ENCODE results near the gene DENND6A. TPM values are rescaled to one million over a fixed set of nuclear protein-coding genes. Genes with fewer than 3 reads are reported as not detected.
"Not testable (repeated sequence)": the region's sequence is repeated elsewhere in the genome, so short reads cannot be mapped to it uniquely, and the experiment has no call there.

The DENND6A gene
- polyA plus RNA-seq, 1 donor: 16.7 TPM

DNA sequence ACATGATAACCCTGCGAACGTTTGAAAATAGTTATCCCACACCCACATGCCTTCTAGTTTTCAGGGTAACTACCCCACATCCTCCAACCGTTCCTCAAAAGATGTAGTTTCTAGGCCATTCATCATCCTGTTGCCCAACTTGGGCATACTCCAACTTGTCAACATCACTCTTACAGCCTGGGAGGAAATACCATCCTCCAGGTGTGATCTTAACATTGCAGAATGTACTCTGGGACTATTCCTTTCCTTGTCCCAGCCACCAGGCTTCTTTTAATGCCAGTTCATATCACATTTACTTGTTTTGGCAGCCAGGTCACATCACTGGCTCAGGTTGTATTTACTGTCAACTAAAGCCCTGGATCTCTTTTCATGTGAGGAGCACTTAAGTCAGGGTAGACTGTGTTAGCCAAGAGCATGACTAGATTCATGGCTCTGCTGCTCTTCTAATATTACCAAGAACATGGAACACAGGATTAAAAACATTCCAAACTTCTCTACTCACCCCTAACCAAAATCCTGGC is 4.0 kb upstream of the DENND6A start:
- DNase-seq (ENCODE audit: low read depth): no peak

DNA sequence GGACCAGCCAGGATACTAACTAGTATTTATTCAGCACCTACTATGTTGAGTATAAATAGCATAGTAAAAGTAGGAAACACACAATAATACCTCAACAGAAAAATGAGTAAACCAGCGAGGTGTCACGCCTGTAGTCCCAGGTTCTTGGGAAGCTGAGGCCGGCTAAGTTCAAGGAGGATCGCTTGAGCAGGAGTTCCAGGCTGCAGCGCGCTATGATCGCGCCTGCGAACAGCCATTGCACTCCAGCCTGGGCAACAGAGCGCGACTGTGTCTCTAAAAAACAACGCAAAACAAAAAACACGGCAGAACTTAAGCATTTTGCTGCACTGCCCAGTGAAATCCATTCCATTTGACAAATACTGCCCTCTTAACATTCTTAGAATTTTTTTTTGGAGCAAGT is 1.3 kb upstream of the DENND6A start:
- no peak for DNase-seq (ENCODE audit: low read depth)

DNA sequence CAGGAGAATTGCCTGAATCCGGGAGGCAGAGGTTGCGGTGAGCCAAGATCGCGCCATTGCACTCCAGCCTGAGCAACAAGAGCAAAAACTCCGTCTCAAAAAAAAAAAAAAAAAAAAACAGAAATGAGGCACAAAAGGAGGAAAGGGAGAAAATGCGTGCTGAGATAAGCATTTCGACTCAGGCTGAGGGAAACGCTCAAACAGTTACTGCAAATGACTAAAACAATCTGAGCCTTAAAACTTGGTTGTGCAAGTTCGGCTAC is 813 bp downstream of the DENND6A start:
- not testable (repeated sequence) for DNase-seq (ENCODE audit: low read depth)

DNA sequence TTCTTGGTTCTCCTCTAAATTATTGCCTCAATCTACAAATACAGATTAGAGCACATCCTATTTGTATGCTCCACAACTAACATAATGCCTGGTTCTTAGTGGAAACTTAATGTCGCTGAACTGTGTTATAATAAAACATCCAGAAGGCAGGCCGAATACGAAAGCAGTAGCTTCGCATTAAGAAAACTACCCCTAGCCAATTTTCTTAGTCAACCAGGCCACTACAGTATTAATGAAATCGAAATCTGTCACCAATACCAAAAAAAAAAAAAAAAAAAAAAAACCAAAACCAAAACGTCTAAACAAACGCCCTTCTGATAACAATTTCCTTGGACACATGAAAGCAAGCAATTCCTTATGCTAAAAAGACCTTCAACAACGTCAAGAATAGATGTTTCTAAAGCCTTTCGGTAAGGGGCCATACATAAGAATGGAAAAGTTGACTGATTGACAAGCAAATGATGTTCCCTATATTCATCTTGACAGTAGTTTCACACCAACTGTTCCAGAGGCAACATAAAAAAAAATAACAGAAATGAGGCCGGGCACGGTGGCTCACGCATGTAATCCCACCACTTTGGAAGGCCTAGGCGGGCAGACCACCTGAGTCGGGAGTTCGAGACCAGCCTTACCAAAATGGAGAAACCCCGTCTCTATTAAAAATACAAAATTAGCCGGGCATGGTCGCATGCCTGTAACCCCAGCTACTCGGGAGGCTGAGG is 1.3 kb downstream of the DENND6A start:
- DNase-seq (ENCODE audit: low read depth): no peak

DNA sequence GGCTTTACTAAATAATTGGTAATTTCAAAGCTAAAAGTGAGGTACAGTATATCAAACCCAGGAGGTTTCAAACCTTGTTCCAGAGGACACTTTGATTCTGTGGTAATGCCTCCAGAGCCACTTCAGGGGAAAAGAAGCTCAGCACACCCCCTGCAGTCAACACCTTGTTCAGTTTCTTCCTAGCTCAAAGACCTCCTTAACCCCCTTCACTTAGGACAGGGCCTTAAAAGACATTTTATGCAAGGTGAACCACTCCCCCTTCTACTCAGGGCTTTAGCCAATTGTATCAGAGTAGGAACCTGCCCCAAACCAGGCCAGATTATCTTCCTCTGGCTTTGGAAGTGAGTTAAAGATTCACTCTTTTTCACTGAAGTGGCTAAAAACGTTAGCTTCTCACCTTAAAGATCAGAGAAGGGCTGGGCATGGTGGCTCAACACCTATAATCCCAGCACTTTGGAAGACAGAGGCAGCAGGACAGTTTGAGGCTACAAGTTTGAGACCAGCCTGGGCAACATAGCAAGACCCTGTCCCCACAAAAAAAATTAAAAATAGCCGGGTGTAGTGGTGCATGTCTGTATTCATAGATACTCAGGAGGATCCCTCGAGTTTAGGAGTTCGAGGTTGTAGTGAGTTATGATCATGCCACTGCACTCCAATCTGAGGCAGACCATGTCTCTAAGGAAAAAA is 3.4 kb downstream of the DENND6A start:
- DNase-seq (ENCODE audit: low read depth): no peak

DNA sequence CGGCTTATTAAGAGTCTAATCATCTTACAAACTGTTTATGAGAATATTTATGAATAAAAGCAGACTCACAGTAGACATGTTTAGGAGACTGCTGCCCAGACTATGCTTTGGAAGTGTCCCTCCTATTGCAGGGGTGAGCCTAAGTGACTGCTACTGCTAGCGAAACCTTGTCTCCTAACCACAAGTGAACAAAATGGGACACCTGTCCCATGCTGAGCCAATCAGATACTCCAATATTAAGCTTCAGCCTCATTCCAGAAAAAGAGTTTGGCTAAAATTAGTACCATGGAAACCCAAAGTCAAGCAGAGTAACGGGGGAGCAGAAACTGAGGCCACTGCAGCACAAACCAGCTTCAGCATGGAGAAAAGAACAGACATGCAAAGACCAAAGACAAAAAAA is 4.6 kb downstream of the DENND6A start:
- DNase-seq (ENCODE audit: low read depth): no peak

DNA sequence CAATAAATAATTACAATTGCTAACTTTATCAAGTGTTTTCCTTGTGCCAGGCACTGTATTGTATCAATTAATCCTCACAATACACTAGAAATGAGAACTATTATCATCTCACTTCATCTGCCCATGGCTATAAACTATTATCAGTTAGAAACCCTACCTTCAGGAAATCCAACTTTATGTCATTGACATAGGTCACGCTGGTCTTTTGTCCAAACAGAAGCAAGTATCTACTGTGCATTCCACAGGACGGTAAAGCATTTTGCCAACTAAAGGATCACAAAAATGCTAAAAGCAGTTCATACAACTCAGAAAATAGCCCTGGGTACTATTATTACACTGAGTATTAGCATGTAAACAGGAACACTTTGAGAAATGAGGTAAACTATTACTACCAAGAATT is 9.6 kb downstream of the DENND6A start:
- DNase-seq (ENCODE audit: low read depth): no peak

DNA sequence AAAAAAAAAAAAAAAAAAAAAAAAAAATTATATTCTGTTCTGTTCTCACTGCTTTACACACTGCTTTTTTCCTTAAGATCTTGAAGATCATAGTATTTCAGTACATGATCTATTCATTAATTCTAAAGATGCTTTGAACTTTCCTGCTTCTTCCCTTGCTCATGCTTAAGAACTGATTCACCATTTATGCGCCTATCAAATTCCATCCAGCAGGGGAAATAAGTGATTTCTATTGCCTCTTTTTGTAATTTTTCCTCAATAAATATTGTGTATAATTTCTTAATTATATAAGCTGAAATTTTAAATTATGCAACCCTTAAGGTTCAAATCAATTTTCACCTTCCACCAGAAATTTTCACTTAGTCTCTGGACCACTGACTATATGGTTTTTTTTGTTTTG is 10.6 kb downstream of the DENND6A start:
- DNase-seq (ENCODE audit: low read depth): no peak

DNA sequence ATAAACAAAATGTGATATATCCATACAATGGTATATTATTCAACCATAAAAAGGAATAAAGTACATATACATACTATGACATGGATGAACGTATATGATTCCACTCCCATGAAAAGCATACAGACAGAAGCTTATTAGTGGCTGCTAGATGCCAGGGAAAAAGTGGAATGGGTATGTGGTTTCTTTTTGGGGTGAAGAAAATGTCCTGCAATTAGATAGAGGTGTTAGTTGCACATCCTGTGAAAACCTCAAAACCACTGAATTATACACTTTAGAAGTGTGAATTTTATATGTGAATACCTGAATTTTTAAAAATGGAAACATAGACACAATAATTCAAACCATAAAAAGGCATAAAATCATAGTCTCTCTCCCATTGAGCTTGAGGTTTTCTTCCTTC is 11.2 kb downstream of the DENND6A start:
- no peak for DNase-seq (ENCODE audit: low read depth)

DNA sequence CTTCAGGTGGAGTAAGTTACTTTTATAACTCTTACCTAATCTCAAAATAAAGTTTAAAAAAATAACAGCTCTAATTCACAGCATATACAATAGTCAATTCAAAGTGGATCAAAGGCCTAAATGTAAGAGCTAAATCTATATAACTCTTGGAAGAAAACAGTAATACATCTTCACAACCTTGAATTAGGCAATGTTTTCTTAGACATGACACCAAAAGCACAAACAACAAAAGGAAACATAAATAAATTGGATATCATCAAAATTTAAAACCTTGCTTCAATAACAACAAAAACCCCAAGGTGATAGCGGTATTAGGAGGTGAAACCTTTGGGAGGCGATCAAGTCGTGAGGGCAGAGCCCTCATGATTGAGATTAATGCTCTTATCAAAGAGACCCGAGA is 12.8 kb downstream of the DENND6A start:
- no peak for DNase-seq (ENCODE audit: low read depth)

DNA sequence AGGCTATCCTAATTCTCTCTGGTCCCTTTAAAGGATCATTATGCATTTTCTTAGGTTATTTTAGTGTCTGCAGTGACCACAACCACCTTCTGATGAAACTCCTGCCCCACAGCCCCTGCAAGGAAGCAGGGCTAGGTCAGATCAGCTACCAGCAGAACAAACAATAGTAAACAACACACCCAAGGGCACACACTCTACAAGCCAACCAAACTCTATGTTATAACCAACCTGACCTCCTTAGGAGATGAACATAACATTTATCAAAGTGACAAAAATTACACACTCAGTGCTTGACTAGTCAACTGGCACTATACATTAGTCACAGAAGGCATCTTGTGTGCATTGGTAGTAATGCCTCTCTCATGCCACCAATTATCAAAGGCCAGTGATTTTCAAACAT is 17.3 kb downstream of the DENND6A start:
- no peak for DNase-seq (ENCODE audit: low read depth)

DNA sequence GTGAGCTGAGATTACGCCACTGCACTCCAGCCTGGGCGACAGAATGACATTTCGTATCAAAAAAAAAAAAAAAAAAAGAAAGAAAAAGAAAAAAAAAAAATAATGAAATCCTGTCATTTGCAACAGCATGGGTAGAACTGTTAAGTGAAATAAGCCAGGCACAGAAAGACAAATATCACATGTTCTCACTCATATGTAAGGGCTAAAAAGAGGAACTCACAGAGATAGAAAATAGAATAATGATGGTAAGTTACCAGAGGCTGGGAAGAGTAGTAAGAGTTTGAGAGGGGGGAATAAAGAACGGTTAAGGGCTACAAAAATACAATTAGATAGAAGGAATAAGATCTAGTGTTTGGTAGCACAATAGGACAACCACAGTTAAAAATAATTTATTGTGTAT is 19.7 kb downstream of the DENND6A start:
- no peak for DNase-seq (ENCODE audit: low read depth)

DNA sequence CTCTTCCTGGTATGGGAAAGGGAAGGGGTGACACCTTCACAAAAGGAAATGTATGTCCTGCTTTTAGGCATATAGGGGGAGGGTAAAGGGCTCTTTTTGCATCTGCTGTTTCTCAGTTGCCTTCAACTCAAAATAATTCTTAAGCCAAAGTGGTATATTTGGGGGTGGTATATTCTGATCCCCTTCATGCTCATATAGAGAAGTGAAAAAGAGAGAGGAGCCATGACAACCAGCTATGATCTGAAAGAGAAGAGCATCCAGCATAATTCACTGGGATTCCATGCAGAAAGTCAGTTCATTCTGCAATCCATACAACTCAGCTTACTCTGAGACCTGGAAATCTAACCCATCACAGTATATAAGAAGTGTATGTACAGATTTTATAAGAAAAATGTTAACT is 22.3 kb downstream of the DENND6A start:
- no peak for DNase-seq (ENCODE audit: low read depth)

DNA sequence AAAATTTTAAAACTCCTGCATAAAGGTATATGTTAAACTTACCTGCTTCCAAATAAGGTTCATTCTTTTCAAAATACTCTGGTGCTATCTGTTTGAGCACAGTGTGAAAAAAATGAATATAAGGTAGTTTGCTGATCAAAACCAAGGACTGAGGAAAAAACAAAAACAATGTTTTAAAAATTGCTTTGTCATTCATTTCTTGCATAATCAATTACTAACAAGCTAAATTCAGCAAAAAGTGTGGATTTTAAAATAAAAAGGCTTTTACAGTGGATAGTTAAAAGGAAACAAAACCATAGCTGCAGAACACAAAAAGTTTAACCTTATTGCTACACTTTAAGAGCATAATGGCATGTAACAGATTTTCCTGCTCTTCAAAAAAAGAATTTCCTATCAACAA is 31.5 kb downstream of the DENND6A start:
- no peak for DNase-seq (ENCODE audit: low read depth)

DNA sequence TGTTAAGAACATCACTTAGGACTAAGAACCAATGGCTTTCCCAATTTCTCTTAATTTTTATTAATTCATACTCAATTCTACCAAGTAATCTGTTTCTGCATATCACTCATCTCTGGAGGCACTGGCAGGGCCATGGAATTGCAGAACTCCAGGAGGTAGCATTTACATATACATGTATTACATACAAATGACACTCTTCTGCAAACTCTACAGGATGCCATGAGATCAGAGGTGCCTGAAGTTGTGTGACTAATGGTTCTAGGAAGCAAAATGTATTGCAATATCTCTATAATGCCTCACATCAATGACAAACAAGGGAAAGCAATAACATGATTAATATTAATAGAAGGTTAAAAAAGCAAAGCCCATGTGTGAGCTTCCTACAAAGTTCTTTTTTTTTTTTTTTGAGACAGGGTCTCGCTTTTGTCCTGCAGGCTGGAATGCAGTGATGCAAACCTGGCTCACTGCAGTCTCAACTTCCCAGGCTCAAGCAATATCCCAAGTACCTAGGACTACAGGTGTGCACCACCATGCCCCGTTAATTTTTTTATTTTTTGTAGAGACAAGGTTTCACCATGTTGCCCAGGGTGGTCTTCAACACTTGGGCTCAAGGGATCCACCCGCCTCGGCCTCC is 33.0 kb downstream of the DENND6A start:
- DNase-seq (ENCODE audit: low read depth): no peak

DNA sequence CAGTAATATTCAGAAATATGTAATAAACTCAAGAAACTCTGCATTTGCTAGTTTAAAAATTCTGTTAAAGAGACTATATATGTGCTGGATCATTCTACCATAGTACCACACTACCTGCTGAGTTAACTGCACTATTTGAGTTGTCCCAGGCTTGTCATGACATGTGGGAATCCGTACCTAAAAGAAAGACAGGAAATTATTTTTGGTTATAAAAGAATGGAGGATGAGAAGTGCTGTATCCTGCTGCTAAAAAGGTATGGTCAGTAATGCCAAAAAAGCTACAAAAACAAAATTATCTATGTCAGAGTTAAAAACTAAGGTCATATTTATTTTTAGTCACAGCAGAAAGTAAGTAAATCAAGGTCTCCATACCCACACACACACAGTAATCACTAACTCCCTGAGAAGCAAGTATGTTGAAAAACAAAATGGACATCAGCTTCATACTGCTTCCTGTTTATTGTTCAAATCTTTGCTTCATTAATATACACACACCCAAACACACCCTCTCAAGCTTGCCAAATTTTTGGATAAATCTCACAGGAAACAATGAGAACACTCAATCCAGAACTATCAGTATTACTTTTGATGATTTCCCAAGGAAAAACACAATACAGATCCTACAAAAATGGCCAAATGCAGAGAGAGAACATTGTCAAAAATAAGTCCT is 33.7 kb downstream of the DENND6A start:
- no peak for DNase-seq (ENCODE audit: low read depth)

DNA sequence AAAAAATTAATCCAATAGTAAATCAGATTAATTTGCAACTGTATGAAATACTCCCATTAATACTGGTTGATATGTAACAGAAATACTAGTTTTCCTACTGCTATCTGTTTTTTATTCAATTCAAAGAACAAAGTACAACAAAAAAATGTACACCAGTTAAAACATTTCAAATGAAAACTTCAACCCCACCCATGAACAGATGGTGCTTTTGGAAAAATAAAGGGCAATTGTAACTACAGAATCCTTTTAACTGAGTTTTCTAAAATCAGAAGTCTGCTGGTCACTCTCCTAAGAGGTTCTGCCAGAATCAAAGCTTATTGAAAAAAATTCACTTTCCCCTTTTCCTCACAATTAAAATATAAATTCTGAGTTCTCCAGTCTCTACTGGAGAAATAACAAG is 34.3 kb downstream of the DENND6A start:
- DNase-seq (ENCODE audit: low read depth): no peak

DNA sequence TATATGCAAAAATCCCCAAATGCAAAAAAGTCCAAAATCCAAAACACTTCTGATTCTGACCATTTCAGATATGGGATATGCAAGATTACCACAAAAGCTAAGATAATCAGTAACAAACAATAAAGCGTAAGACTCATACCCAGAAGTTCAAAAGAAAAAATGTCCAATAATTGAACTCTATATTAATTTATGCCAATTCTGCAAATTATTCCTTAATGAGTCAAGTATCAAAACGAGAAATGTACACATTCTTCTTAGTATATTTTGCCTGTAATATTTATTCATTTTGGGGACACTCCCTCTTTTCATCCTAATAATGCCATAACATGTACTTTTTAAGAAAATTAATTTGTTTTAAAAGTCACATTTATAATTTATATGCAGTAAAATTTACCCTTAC is 37.1 kb downstream of the DENND6A start:
- no peak for DNase-seq (ENCODE audit: low read depth)

DNA sequence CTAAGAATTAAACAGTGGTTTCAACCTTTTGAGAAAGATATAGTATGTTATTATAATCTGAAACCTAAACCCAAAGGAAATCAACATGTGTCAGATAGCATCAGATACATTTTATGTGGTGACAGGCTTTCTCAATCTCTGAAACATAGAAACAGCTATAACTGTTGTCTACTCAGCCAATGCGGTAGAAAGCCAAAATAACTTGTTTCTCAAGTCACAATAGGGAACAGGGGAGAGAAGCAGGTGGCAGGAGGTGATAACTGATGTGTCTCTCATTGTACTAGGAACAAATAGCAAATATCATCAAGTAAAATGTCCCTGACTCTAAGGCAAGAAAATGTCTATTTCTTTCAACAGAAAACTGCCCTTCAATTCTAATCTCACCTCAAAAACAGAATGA is 38.6 kb downstream of the DENND6A start:
- no peak for DNase-seq (ENCODE audit: low read depth)

DNA sequence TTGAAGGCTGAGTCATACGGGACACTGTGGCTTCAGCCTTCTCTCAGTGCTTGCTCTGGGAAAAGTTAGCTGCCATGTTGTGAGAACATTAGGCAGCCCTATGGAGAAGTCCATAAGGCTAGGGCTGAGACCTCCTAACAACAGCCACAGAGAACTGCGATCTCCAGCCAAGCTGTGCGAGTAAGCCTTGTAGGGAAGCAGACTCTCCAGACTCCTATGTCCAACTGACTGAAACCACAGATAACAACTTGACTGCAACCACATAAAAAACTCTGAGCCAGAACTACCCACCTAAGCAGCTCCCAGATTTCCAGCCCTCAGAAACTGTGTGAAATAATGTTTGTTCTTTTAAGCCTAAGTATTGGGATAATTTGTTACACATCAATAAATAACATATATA is 40.7 kb downstream of the DENND6A start:
- DNase-seq (ENCODE audit: low read depth): no peak

DNA sequence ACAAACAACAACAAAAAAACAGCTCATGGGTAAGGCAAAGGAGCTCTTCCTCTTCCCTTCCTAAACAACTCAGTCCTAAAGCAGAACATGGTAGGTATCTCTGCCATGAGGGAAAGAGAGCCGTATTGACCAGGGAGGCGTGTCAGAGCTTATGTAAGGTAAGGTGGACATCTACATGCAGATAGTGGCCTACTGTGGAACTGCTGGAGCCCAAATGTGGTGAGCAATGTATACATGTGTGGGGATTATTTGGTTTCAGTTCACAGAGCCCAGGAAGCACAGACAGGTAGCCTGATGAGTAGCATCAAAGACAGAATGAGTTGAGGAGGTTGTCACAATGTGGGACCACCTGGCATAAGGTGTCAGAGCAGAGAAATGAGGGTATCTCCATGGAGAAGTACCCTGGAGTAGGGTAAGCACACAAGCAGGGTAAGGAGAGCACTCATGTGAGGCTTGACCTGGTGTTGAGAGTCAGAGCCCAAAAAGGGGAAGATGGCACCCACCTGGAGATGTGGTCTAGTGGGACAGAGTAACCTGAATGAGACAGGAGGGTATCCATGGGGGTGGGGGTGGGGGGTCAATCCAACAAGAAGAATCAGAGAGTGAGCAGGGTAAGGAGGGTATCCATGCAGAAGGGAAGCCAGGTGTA is 45.5 kb downstream of the DENND6A start:
- no peak for DNase-seq (ENCODE audit: low read depth)

DNA sequence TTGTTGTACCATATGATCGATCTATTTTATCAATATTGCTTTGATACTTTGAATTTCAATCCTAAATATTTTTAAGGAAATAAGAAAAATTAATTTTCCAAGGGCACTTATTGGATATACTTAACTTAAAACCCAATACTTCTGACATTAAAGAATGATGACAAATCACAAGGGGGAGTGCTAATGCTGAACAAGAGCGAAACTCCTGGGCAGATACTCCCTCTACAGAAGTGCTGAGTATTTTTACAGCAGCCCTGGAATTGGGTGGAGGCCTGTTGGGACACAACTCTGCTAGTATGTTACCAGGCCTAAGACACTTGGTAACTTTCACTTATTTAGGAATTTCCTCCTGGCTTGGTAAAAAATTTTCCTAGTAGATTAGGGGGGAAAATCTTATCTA is 46.2 kb downstream of the DENND6A start:
- DNase-seq (ENCODE audit: low read depth): no peak

Measured in forelimb muscle (tissue), 1 donor.